ENCODE measurements around the gene FOXA1.

FOXA1 gene

DNA sequence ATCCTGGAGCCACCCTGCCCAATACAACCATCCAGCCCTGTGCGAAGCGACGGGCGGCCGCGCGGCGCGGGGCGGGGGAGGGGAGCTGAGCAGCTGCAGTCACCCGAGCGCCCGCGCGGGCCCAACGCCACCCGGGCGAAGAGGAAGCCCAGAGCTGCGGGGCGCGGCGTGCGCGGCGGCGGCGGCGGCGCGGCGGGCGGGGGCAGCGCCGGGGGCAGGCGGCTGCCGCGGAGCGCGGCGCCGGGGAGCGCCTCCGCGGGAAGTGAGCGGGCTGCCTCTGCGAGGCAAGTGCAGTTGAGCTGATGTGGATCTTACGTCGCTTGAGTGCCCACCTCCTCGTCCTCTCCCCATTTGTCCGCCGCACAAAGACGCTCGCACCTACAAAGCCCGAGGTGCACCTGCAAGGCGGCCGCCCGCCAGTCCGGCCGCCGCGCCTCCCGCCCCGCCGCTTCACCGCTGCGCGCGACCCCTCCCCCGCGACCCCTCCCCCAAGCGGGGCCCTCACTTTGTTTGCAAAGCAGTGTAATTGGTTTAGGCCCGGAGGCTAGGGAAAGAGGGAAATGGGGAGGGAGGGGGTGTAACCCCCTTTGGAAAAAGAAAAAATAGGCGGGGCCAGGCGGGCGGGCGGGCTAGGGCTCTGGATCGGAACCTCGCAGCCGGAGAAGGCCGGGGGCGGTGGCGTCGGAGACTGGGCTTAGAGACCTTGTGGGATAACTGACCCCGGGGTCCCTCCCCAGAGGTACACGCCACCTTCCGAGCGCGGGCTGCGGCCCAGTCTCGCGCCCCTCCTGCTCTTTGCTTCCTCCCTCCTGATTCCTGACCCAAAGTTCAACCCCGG is at the start of gene FOXA1, which contains the start of gene TTC6:
TSS of gene FOXA1 (minus strand) at position 279 of the 838 bp plus-strand sequence. CDS start at position 2, 277 bp downstream.
TSS of gene TTC6 (plus strand) at position 659 of the 838 bp plus-strand sequence. CDS start 26,436 bp downstream, outside the sequence.
- intact Hi-C loops (cut with DNase I) = no loop called here
- peak in 3 of 42 donors; percentile 9 to 48 (median 20) for DNase-seq

DNA sequence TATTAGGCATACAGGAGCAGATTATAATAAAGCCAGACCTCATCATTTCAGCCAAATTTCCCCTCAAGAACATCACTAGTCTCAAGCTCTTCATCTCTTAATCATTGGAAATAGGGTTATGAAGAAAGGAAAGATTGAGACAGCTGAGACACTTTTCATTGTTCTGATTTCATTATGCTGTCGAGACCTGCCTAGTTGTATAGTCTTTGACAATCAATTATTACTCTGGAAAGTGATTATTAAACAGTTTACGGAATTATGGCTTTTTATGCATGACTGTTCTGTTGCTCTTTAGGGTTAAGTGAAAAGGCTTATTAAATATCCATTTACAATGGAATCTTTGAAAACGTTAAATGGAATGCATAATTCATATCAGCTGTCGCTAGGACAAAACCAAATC is 48.7 kb upstream of the FOXA1 start:
- intact Hi-C loops (cut with DNase I) = no loop called here
- no peak for DNase-seq

DNA sequence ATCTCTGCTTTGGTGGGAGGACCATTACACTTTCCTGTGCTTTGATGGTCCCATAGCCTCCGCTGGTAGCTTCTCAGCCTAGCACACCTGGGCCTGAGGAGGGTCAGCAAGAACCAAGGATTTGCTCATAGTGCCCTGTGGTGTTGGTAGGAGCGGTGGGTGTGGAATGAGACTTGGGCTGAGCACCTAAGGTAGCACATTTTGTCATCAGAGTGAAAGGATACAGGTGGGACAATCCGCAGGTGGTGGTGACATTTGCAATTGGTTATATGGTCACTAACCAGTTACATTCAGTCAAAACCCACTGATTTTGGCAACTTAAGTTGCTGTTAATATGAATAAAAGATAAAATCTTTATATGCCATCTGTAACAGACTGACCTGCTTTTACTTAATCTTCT is 47.1 kb upstream of the FOXA1 start:
- intact Hi-C loops (cut with DNase I) = no loop called here
- no peak for DNase-seq

GRCh38 chr14:37641117-37641516 is 46.1 kb upstream of the FOXA1 start:
- intact Hi-C loops (cut with DNase I) = no loop called here
- no peak for DNase-seq

- DNase-seq = no peak
- intact Hi-C loops (cut with DNase I) = no loop called here
Measured at GRCh38 chr14:37638599-37638998, 43.5 kb upstream of the FOXA1 start.

DNA sequence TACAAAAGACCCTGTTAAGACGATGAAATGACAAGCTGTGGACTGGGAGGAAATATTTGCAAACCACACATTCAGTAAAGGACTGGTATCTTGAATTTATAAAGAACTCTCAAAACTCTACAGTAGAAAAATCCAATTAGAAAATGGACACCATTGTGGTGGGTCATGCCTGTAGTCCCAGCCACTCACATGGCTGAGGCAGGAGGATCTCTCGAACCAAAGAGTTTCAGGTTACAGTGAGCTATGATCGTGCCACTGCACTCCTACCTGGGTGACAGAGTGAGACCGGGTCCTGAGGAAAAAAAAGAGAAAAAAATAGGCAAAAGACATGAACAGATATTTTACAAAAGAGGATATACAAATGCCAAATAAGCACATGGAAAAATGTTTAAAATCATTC is 42.3 kb upstream of the FOXA1 start:
- no peak for DNase-seq
- intact Hi-C loops (cut with DNase I) = no loop called here

DNA sequence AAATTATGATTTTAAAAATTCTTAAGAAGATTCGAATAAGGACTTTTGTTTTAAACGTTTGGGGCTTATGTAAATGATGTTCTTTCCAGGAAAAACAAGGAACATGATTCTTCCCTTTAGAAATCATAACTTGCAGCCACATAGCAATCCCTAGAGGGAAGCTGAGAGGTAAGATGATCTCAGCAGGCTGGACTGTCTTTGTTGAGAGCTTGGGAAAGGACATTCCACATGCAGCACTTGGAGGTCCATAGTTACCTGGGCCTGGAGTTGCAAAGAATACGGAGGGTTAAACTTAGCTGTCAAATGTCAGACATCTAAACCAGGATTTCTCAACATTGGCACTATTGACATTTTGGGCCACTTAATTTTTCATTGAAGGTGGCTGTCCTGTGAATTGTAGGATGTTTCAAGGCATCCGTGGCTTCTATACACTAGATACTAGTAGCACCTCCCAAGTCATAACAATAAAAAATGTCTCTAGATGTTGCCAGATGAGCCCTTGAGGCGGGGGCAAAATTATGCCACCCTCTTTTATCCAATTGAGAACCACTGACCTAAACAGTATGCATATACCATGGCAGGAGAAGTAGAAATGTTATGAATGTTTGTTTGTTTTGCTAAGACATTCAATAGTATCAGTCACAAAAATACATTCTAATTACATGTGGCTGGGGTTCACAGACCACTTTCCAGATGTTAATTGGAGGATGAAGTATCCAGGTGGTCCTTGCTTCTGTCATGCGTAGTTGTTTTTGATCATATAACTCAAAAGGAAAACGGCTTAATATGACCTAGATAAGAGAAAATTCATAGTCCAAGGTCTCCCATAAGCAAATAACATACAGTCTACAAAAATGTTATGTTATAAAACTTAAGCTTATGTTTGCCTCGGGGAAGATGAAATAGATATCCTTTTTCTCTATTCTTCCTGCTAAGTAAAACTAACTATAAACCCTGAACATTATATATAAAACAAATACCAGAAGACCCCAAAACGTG is 30.8 kb upstream of the FOXA1 start:
- DNase-seq = no peak
- intact Hi-C loops (cut with DNase I) = no loop called here

DNA sequence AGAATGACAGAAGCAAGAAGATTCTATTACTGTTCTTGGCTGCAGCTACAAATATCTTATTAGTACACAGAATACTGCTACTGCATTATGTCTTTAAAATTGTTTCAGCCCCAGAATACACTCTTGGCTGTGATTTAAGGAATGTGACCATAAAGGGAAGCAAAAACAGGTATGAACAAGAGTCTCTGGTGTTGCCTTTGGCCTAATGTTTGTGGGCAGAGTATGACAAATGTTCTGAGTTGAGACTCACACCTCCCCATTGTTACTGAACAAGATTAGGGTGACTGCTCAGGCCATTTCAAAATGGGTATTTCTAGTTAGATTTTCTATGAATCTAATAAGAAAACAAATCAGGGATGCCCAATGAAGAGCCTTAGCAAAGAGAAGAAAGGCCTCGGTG is 28.9 kb upstream of the FOXA1 start:
- intact Hi-C loops (cut with DNase I) = no loop called here
- no peak for DNase-seq

DNA sequence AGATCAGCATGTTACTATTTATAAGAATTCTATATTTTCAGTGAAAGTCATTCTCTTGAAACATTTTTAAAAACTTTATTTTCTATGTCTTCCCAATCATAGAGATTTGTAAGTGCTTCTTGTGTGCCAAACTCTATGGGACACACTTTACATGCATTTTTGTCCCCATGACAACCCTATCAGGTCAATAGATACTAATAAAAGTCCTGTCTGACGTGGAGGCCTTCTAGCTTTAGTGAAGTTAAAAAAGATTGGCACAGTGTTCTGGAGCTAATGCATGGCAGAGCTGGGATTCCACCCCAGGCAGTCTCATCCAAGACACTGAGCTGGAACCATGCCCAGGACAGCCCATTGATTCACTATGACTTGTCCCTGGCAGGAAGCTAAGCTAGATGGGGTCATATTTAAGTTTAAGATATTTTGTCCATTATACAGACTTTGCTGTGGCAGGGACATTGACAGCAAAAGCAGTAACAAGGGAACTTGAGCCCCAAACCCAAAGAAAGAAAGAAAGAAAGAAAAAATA is 28.4 kb upstream of the FOXA1 start:
- intact Hi-C loops (cut with DNase I) = no loop called here
- DNase-seq = no peak

GRCh38 chr14:37622231-37622923 is 27.3 kb upstream of the FOXA1 start:
- no peak for DNase-seq
- intact Hi-C loops (cut with DNase I) = no loop called here

DNA sequence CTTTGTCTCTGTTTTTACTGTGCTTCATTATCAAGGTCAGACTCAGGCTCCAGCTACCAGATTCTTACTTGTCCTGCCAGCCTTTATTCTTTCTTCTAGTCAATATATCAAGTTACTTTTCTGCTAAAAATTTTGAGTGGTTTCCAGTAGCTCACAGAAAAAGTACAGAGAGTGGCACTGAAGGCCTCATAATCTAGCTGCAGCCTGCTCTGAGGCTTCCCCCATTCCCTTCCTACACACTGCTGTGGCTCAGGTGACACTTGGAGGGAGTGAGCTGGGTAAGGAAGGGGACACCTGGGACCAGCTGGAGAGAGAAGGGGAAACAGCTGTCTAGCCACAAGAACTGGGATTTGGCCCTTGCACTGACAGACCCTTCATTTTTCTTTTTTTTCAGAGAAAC is 25.8 kb upstream of the FOXA1 start:
- no peak for DNase-seq
- intact Hi-C loops (cut with DNase I) = no loop called here

DNA sequence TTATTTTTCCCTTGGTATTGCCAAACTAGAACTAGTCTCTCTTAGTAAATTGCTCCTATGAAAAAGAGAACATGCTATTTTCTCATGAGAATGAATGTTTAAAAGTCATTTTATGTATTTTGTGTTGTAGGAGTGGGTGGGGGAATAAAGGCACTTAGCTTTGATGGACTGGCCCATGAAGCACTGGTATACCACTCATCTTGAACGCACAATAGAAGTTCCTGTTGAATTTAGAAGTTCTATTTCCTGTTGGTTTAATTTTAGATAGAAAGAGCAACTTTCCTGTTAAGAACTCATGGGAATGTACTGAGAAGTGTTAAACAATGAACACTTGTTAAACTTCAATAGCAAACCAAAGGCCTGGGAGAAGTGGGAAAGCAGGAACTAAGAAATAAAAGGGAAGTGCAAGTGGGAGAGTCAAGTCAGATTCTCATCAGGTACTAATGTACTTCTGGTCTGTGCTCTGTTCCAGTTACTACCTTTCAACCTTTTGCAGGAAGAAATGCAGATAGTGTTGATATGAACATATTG is 23.5 kb upstream of the FOXA1 start:
- intact Hi-C loops (cut with DNase I) = no loop called here

DNA sequence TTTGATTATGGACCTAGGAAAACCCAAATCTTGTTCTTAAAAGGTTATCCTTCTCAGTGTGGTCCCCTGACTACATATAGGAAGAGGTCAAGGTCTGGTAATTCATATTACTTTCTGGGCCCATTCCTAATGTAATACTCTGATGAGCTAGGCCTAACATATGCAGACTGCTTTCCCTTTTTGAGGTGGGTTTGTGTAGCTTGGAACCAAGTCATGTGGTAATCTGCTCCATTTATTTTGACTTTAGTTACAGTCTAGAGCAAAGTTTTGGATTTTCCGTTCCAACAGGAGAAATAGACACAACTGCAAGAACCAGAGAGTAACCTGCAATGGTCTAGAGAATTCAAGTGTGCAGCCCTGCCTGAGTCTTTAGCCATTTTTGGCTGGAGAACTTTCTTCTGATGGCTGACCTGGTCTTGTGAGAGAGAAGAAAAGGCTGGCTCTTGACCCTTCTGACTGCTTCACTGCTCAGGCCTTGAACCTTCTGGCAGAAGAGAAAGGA is 22.9 kb upstream of the FOXA1 start:
- DNase-seq = no peak
- intact Hi-C loops (cut with DNase I) = no loop called here

More for the DNA sequence above, 23.5 kb upstream of the FOXA1 start:
- no peak for DNase-seq

GRCh38 chr14:37616853-37617252 is 21.8 kb upstream of the FOXA1 start:
- intact Hi-C loops (cut with DNase I) = no loop called here
- no peak for DNase-seq

DNA sequence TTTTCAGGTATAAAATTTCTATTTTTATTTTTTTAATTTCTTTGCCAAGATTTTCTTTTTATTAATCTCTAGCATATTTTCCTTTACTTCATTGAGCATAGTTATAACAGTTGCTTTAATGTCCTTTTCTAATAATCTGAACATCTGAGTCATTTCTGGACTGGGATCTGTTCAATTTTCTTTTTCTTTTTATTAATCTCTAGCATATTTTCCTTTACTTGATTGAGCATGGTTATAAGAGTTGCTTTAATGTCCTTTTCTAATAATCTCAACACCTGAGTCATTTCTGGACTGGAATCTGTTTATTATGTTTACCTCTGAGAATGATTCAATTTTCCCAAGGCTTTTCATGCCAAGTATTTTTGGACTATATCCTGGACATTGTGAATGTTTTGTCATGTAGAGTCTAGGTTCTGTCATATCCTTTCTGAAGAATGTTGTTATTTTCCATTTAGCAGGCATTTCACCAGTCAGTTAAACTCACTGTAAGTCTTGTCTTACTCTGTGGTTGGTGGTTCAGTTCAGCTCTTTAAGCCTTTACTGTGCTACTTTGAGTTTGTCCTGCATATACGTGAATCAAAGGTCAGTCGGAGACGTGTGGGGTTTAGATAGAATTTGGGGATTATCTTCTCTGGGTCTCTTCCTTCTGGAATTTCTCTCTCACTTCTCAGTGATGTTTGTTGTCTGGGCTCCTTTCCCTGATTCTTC is 20.7 kb upstream of the FOXA1 start:
- no peak for DNase-seq
- intact Hi-C loops (cut with DNase I) = no loop called here

DNA sequence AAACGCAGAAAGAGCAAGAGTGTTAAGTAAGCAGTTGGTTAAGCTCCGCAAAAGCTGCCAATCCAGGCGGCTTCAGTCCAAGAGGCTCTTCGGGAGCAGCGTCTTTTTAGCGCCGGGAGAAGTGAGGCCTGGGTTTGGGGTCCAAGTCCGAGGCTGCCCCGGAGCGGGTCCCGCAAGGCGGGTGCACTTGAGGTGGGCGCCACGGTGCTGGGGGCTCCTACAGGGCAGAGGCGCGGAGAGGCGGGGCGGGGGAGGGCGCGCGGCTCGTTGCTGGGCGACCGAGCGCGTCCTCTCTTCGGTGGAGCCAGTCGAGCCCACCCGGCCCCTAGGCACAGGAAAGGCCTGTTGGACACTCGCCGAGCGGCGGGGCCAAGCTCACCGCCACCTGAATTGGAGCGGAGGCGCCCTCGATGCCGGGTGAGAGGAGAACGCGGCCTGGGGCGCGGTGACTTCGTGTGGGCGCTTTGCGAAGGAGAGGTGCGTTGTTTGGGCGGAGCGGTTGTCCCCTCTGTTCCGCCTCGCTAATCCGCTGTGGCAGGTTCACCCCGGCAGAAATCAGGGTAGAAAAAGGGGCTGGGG is 16.0 kb upstream of the FOXA1 start:
- no peak for DNase-seq
- intact Hi-C loops (cut with DNase I) = no loop called here

- intact Hi-C loops (cut with DNase I) = no loop called here
Measured at GRCh38 chr14:37608649-37609048, 13.6 kb upstream of the FOXA1 start.

DNA sequence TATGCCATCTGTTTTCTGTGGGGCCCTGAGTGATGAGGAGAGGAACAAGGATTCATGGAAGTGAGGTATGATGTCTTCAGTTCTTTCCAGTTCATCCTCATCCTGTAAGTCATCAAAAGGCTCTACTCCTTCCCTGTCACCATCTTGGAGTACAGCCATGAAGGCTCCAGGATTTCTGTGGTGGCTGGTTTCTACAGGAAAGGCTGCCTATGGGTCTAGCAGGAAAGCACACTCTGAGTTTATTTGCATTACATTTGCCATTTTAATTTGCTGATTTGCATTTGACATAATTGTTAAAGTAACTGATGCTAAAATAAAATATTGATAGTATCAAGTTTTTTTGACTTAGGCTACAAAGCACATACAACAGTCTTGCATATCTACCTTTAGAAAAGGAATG is 11.6 kb upstream of the FOXA1 start:
- intact Hi-C loops (cut with DNase I) = no loop called here
- DNase-seq = no peak

More at GRCh38 chr14:37608649-37609048, 13.6 kb upstream of the FOXA1 start:
- no peak for DNase-seq

All from head of caudate nucleus (tissue), 42 donors.